ENCODE data around the gene ZFR.
A peak's percentile ranks its signal among the peaks of the same experiment; 100 is the strongest.

DNA sequence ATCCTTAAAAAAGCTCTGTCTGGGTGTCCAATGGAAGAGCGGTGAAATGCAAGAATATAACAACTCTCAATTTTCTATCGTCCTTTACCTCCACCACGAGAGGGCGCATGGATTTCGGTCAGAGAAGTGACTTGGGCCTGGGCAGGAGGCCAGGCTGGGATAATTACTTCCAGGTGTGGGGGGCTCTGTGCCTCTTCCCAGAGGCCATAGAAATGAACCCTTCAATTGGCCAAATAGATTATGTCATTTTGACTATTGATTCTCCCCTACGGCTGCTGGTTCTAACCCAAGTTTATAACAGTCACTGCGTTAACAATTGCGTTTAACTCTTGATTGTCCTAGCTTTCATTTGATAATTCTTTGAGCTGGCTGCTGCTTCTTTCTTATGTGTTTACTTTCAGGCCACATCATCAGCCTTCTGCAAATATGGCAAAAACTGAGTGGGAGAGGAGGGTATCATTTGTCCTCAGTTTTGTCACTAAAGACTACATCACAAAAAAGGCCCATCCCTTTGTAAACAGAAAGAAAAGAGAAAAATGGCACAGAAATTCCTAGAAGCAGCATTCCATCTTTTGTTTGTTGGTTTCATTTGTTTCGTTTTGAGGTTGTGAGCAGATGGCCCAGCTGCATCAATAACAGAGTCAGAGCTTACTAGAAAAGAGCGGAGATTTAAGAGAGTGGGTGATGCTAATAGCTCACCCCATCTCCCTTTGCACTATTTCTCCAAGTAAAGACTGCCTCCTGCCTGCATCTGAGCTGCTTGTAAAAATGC, 45.4 kb upstream of the ZFR start:
- TF ChIP-seq, protein P1, sequence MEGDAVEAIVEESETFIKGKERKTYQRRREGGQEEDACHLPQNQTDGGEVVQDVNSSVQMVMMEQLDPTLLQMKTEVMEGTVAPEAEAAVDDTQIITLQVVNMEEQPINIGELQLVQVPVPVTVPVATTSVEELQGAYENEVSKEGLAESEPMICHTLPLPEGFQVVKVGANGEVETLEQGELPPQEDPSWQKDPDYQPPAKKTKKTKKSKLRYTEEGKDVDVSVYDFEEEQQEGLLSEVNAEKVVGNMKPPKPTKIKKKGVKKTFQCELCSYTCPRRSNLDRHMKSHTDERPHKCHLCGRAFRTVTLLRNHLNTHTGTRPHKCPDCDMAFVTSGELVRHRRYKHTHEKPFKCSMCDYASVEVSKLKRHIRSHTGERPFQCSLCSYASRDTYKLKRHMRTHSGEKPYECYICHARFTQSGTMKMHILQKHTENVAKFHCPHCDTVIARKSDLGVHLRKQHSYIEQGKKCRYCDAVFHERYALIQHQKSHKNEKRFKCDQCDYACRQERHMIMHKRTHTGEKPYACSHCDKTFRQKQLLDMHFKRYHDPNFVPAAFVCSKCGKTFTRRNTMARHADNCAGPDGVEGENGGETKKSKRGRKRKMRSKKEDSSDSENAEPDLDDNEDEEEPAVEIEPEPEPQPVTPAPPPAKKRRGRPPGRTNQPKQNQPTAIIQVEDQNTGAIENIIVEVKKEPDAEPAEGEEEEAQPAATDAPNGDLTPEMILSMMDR (IDR thresholded peaks at IDR 0.05), result peak in 5 of 7 experiments; percentile 36 to 69 (median 63)
- TF ChIP-seq POLR2A (IDR thresholded peaks at IDR 0.05) (no peak), EP300 (IDR thresholded peaks at IDR 0.05) (no peak), POLR2AphosphoS5 (IDR thresholded peaks at IDR 0.05) (peak in 2 of 3 donors; percentile 36 to 67)

Measured in stomach (tissue), 4 donors.